Endothelial cell of umbilical vein (primary cell): Measurements from ENCODE around the gene YIPF3. TPM values are rescaled to one million over a fixed set of nuclear protein-coding genes. Genes with fewer than 3 reads are reported as not detected.

Experiments used
- BruUV-seq: library from RNA; stranded (reverse); fragments of 400-500 nt; replicated peaks from 2 replicates; lab custom pipeline; 2021; lab: Mats Ljungman, UMichigan
- CTCF ChIA-PET: fragments of 300-600, 350-600 bp; sonication (Branson Sonifier 250); formaldehyde crosslinking; loops from one replicate; lab custom pipeline; 2021; ENCODE audit warnings: antibody characterized with exemption, inconsistent platforms; lab: Charles Lee
- POLR2A ChIA-PET: fragments of 300-600, 350-600 bp; sonication (Branson Sonifier 250); formaldehyde crosslinking; loops from one replicate; lab custom pipeline; 2021; ENCODE audit warnings: antibody characterized with exemption, inconsistent platforms; lab: Charles Lee
- DNase-seq: peaks from one replicate; pipeline ENCODE4 v3.0.0-alpha.2; 2011; ENCODE audit warnings: low read depth, low spot score
- FAIRE-seq: peaks from 2 replicates; lab custom pipeline; 2011; peaks lifted over from hg19 to GRCh38; lab: Jason Lieb, UNC
- H2AFZ ChIP-seq: 2 replicates; pipeline ENCODE4 v1.6.0; 2012; ENCODE audit warnings: low read depth, low read length, control low read depth, inconsistent platforms
- H3K27ac ChIP-seq: 2 replicates; pipeline ENCODE4 v1.5.1; 2011; ENCODE audit warnings: low read depth, mild to moderate bottlenecking, control low read depth, low read length, moderate library complexity; ENCODE audit not compliant: insufficient read depth
- H3K27me3 ChIP-seq, 2 experiments: 2 replicates each; pipeline versions ENCODE4 v1.6.0 to v1.6.1; 2011; ENCODE audit warnings: low read length in 2 of 2, mixed read lengths in 1 of 2; ENCODE audit not compliant: control insufficient read depth in 2 of 2, insufficient read depth in 2 of 2
- H3K36me3 ChIP-seq, 2 experiments: 2 replicates in 1 of 2; 3 replicates in 1 of 2; pipeline ENCODE4 v1.5.1; 2011; ENCODE audit warnings: low read length in 2 of 2, mild to moderate bottlenecking in 1 of 2, moderate library complexity in 1 of 2; ENCODE audit not compliant: control insufficient read depth in 2 of 2, insufficient read depth in 2 of 2; ENCODE audit errors: extremely low read depth in 1 of 2
- H3K4me1 ChIP-seq: 3 replicates; pipeline ENCODE4 v1.5.1; 2011; ENCODE audit warnings: mild to moderate bottlenecking, low read length; ENCODE audit not compliant: control insufficient read depth, insufficient read depth; ENCODE audit errors: extremely low read depth
- H3K4me2 ChIP-seq: 2 replicates; pipeline ENCODE4 v1.6.1; 2011; ENCODE audit warnings: low read length, control low read depth, mixed read lengths; ENCODE audit not compliant: insufficient read depth
- H3K4me3 ChIP-seq, 3 experiments: fragments of 200-600 bp in 1 of 3; sonication (generic), shearing (Covaris generic) in 1 of 3; replicated peaks in 1 of 3; 2 replicates each; pipeline ENCODE4 v1.5.1; 2011 to 2016; ENCODE audit warnings: control low read depth in 3 of 3, low read length in 3 of 3, mild to moderate bottlenecking in 2 of 3, inconsistent platforms in 1 of 3, low read depth in 1 of 3, moderate library complexity in 1 of 3; ENCODE audit not compliant: insufficient read depth in 1 of 3
- H3K79me2 ChIP-seq: 2 replicates; pipeline ENCODE4 v1.6.0; 2012; ENCODE audit warnings: low read length, inconsistent platforms; ENCODE audit not compliant: control insufficient read depth, insufficient read depth
- H3K9ac ChIP-seq: replicated peaks from 2 replicates; pipeline ENCODE3; 2011; ENCODE audit warnings: low read length, control low read depth; ENCODE audit not compliant: insufficient read depth; ENCODE audit errors: extremely low read depth
- H3K9me1 ChIP-seq: replicated peaks from 3 replicates; pipeline ENCODE4 v1.6.0; 2011; ENCODE audit warnings: mild to moderate bottlenecking, low read length; ENCODE audit not compliant: control insufficient read depth, insufficient read depth; ENCODE audit errors: extremely low read depth
- H3K9me3 ChIP-seq: replicated peaks from 2 replicates; pipeline ENCODE4 v1.5.1; 2012; ENCODE audit warnings: low read length, inconsistent platforms; ENCODE audit not compliant: control insufficient read depth, insufficient read depth
- H4K20me1 ChIP-seq: replicated peaks from 2 replicates; pipeline ENCODE3; 2011; ENCODE audit warnings: mild to moderate bottlenecking, low read length; ENCODE audit not compliant: control insufficient read depth, insufficient read depth; ENCODE audit errors: extremely low read depth
- CTCF ChIP-seq, 2 donors: IDR thresholded peaks; 1 replicate in 1 of 2; 2 replicates in 1 of 2; pipeline ENCODE4 v1.5.1; 2011; ENCODE audit warnings: low read length in 2 of 2, mild to moderate bottlenecking in 2 of 2, moderate library complexity in 2 of 2, control low read depth in 1 of 2, inconsistent platforms in 1 of 2, low read depth in 1 of 2; ENCODE audit not compliant: insufficient read depth in 1 of 2; ENCODE audit errors: extremely low read depth in 1 of 2
- EZH2 ChIP-seq: IDR thresholded peaks from 2 replicates; pipeline ENCODE4 v1.6.1; 2012; ENCODE audit warnings: borderline replicate concordance, low read depth, mild to moderate bottlenecking, moderate library complexity, low read length, inconsistent platforms; ENCODE audit not compliant: severe bottlenecking
- FOS ChIP-seq: IDR thresholded peaks from 2 replicates; pipeline ENCODE4 v1.6.1; 2011; ENCODE audit warnings: mild to moderate bottlenecking, low read length, moderate library complexity, borderline replicate concordance; ENCODE audit not compliant: insufficient read depth
- GATA2 ChIP-seq: IDR thresholded peaks from 2 replicates; pipeline ENCODE4 v1.7.0; 2011; ENCODE audit warnings: low read depth, mild to moderate bottlenecking, moderate library complexity, mixed read lengths, low read length; ENCODE audit not compliant: insufficient read length, insufficient read depth
- JUN ChIP-seq: IDR thresholded peaks from 2 replicates; pipeline ENCODE4 v1.6.1; 2011; ENCODE audit warnings: borderline replicate concordance, low read depth; ENCODE audit not compliant: insufficient read length, insufficient read depth
- MAX ChIP-seq: IDR thresholded peaks from 2 replicates; pipeline ENCODE4 v1.6.1; 2011; ENCODE audit not compliant: insufficient read depth, insufficient read length
- MYC ChIP-seq: IDR thresholded peaks from one replicate; pipeline ENCODE4 v1.6.1; 2011; ENCODE audit warnings: mild to moderate bottlenecking, low read depth, low read length
- POLR2A ChIP-seq: IDR thresholded peaks from 2 replicates; pipeline ENCODE4 v1.6.1; 2012; ENCODE audit warnings: low read depth, mild to moderate bottlenecking, control low read depth, low read length
- POLR2AphosphoS5 ChIP-seq: IDR thresholded peaks from 2 replicates; pipeline ENCODE4 v1.6.1; 2012; ENCODE audit warnings: low read depth, mild to moderate bottlenecking, control low read depth, low read length, moderate library complexity; ENCODE audit not compliant: insufficient read depth
- dilution Hi-C: fragments of 300-500 bp; cut with MboI; formaldehyde crosslinking; loops from one replicate; pipeline ENCODE4 v1.15.0; 2019; ENCODE audit warnings: low sequenced_read_pairs; ENCODE audit not compliant: extremely low pct_ligation_motif_present
- intact Hi-C: fragments of 100-400 bp; cut with micrococcal nuclease; formaldehyde crosslinking; loops from one replicate; pipeline ENCODE4 v1.10.0; 2022
- polyA plus RNA-seq, 4 experiments: library from polyadenylated mRNA; depleted of rRNA in 3 of 4; stranded (reverse) in 3 of 4; unstranded in 1 of 4; fragments of >200 nt; gene quantifications; 2 replicates each; pipeline versions ENCODE4 v1.2.1 to v1.2.3, GENCODE V29; 2011 to 2012; ENCODE audit warnings: missing spikeins in 1 of 4
- total RNA-seq: library from RNA; stranded (reverse); gene quantifications from 2 replicates; pipeline ENCODE4 v1.2.3, GENCODE V29; 2021

YIPF3 gene
- total and polyA plus RNA-seq, 2 donors (not counting 3 experiments of a cell fraction or from before 2014, with no cell fraction given): 119 to 470 TPM

- dilution Hi-C loops: no loop called here
- H2AFZ ChIP-seq: no peak overlapping the region
- no peak overlapping the region for H3K9ac ChIP-seq
- POLR2A ChIA-PET: no interaction called here
- no peaks in the 10 kb centered on the region for H3K9me1 ChIP-seq
- H3K36me3 ChIP-seq: peaks cover 24 to 52% of the 10 kb centered on the region in 2 experiments
- DNase-seq (no peak), FAIRE-seq (no peak)
- H3K9me3 ChIP-seq: no peaks in the 10 kb centered on the region
- no peak overlapping the region for H3K27ac ChIP-seq
- TF ChIP-seq POLR2A: no peak
- TF ChIP-seq GATA2: no peak
- TF ChIP-seq MYC: no peak
- TF ChIP-seq JUN: no peak
- no peak for TF ChIP-seq FOS
- TF ChIP-seq CTCF (IDR thresholded peaks at IDR 0.05; ENCODE audit: extremely low read depth in 1 of 2, insufficient read depth in 1 of 2, low read depth in 1 of 2, low read length in 2 of 2): no peak
- no peak for TF ChIP-seq MAX
- no peak for TF ChIP-seq EZH2
- no peak for TF ChIP-seq POLR2AphosphoS5
- no peak overlapping the region for H3K4me3 ChIP-seq
- no peaks in the 10 kb centered on the region for H3K27me3 ChIP-seq
- no peaks in the 10 kb centered on the region for H4K20me1 ChIP-seq
- H3K4me2 ChIP-seq: no peak overlapping the region
- H3K4me1 ChIP-seq: peaks cover 8% of the 10 kb centered on the region
- intact Hi-C loops: no loop called here
- TSS peak; percentile 26 for BruUV-seq
- CTCF ChIA-PET: no interaction called here
- peaks cover 18% of the 10 kb centered on the region for H3K79me2 ChIP-seq
Observed at GRCh38 chr6:43522547-43523261, 6.0 kb upstream of the YIPF3 start.
